HG02678 (cell line): ENCODE measurements around the gene ABCC11.

ENCODE experiments used
- ATAC-seq: cut with Tn5 transposase; IDR thresholded peaks from one replicate; pipeline ENCODE4 v1.9.1; 2021; ENCODE audit warnings: mild to moderate bottlenecking, moderate library complexity; ENCODE audit not compliant: unreplicated experiment

The ABCC11 gene

DNA sequence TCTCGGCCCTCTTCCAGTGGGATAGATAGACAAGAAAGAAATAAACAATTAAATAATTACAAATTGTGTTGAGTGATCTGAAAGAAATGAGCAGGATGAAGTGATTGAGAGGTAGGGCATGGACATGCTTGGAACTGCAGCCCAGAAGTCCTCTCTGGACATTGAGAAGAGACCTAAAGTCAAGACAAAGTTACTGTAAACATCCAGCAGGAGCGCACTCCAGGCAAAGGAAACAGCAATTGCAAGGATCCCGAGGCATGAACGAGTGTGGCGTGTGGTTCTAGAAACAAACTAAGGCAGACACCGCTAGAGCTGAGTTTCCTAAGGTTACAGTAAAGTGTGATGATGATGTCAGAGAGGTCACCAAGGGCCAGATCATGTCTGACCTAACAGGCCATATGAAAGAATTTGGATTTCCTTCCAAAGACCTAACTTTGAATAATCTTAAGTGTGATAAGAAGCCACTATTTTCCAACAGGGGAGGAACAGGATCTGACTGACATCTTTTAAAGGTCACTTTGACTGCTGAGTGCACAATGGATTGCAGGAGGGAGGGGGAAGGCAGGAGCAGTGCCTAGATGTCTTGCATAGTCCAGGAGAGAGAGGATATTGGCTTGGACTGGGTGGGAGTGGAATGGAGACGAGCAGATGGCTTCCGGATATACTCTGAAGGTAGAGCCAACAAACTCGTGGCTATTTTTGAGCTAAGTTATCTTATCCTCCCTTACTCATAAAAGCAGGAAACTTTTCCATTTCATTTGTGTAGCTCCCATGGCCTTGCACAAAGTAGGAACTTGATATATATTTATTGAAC is 110.6 kb downstream of the ABCC11 start:
- ATAC-seq: no peak

DNA sequence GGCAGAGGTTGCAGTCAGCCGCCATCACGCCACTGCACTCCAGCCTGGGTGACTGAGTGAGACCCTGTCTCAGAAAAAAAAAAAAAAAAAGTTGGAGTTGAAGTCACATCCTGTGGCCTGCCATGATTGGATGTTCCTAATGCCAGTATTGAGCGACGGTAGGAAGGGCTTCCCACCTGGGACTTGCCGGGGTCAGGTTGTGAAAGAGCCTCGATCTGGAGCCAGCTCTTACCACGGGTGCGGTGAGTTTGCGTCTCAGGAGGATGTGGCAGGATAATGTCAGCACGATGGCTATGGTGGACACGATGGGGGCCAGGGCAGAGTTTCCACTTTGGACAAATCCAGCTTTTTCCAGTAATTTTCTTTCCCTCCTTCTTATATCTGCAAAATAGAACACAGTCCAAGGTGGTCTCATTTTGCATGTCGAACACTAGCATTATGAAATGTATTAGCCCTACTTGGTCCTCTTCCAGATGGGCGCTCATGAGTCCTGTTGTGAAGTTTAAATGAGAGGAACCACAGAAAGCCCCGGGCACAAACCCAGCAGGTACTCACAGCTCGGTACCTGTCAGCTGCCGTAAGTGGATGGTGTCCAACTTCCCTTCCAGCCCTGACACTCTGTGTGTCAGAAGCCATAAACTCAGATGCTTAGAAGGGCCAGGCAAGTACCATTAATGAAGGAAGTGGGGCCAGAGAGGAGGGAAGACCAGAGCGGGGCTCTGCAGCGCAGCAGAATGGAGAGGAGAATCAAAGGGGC is 113.7 kb downstream of the ABCC11 start:
- ATAC-seq: no peak

DNA sequence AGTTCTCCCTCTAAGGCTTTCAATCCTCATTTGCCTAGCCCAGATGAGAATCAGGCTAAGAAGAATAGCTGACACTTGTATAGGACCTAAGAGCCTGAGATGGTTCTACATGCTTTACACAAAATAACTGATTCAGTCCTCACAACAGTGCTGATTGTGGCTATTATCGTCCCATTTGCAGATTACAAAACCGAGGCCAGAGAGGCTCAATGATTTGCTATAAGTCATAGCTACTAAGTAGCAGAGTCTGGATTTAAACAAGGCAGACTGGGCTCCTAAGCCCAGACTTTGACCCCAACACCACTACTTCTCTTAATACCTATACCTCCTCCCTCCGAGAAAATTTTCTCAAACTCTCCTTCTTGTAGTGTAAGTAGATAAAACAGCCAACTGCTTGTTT is 114.6 kb downstream of the ABCC11 start:
- ATAC-seq: no peak

DNA sequence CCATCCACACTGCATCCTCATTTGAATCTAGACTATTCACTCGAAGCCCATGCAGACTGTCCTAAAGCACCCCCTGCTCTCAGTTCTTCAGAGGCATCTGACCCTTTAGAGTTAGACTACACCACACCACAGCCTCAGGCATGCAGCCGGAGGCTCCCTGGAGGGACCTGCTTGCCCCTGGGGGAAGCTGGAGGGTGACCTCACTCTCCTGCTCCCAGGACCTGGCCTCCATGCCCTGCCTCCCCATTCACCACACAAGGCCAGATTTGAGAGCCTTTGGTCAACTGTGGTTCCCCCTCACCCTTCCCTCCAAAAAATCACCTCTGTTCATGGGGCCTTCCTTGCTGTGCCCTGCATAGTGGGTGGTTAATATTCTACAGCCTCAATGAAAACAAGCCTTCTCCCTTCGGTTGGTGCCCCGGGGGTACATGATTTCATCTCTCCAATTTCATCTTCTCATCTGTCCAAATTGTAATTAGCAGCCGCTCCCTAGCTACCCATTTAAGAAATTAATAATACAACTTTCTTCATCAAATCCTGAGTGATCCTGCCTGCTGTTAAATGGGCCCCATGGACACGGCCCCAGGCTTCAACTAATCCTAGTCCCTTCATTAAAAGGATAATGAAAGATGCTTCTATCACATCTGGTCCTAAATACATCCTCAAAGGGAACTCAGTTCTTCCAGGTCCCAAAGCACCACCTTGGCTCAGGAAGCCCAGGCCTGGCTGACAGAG is 116.0 kb downstream of the ABCC11 start:
- no peak for ATAC-seq

DNA sequence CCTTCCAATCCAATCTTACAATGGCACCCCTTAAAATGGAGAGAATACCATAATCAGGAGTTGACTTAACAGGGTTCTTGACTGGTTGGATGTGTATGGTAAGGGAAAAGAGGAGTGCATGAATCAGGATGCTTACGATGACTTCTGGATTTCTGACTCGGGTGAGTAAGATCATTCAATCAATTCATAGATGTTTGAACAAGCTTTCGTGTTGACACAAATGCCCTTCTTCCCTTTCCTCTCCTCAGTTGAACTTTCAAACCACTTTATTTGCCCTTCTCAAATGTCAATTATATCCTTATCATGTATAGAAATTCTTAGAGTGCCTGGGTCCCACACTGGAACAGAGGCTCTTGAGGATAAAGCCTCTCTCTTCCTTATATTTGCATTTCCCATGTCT is 117.4 kb downstream of the ABCC11 start:
- no peak for ATAC-seq

DNA sequence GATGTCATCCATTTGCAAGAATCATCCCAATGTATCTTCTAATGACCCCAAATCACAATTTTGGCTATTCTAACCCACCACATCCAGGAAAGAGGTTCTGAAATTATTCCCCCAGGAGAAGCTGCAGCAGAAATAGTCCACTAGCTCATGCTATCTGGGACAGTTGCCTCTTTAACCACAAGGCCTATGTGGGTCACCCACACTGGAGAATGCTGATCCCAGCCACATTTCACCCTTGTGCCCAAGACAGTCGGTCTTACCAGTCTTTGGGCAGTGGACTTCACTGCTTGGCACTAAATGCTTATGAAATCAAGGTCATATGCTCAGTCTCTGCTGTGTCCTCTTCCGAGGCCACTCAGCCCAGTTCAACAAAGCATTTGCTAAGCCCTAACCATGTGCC is 118.6 kb downstream of the ABCC11 start:
- no peak for ATAC-seq

DNA sequence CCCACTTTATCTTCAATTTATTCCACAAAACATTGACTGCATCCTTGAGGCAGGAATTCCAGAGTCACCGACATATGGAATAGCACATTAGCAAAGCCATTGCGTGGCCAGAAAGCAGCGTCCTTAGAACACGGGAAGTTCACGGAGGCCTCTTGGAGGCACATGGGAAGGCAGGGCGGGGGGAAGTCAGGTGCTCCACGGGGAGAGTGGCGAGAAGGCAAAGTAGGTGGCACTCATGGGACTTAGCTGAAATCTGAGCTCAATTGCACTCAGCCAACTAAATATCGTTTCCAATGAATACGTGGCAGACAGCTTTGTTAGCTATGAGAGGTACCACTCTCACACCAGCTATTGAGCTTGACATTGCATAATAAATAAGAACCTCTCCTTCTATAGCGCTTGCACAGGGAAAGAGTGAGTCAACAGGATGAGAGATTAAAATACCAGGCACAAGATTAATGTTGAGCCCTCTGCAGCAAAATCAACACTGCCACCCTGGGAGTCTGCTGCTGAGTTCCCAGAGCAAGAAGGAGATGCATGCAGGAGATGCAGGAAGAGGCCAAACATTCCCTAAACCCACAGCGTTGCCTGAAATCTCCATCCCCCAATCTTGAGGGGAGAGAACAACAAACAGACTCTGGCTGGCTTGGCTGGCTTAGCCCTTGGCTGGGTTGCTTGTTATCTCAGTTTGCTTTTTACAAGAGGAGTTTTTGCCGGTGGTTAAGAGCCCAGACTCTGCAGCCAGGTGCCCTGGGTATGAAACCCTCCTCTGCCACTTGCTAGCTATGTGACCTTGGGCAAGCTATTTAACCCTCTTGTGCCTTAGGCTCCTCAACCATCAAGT is 120.3 kb downstream of the ABCC11 start:
- no peak for ATAC-seq

DNA sequence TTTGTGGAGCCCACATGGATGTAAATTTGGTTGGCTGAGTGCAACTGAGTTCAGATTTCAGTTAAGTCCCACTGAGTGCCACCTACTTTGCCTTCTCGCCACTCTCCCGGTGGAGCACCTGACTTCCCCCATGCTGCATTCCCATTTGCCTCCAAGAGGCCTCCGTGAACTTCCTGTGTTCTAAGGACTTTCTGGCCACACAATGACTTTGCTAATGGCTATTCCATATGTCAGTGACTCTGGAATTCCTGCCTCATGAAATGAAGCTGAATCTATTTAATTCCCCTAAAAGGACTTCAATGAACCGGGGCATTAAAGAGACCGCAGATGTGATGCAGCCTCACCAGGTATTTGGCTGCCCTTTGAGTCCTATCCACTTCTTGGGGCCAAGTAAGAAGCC is 121.5 kb downstream of the ABCC11 start:
- ATAC-seq: no peak

DNA sequence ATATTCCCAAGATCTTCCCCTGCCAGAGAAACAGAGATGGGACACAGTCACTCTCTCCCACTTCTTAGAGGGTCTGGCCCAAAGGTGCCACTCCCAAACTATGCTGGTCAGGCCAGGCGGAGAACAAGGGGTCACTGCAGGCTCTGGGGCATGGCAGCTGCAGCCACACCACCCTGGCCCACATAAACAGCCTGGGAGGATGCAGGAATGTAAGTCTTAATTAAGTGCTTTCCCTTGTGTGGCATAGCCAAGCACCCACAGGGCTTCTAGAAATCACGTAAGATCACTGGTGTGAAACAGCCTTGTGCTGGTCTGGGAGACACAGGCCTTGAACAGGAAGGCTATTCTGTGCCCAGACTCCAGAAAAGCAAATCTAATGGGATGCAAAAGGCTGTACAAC is 123.1 kb downstream of the ABCC11 start:
- no peak for ATAC-seq

DNA sequence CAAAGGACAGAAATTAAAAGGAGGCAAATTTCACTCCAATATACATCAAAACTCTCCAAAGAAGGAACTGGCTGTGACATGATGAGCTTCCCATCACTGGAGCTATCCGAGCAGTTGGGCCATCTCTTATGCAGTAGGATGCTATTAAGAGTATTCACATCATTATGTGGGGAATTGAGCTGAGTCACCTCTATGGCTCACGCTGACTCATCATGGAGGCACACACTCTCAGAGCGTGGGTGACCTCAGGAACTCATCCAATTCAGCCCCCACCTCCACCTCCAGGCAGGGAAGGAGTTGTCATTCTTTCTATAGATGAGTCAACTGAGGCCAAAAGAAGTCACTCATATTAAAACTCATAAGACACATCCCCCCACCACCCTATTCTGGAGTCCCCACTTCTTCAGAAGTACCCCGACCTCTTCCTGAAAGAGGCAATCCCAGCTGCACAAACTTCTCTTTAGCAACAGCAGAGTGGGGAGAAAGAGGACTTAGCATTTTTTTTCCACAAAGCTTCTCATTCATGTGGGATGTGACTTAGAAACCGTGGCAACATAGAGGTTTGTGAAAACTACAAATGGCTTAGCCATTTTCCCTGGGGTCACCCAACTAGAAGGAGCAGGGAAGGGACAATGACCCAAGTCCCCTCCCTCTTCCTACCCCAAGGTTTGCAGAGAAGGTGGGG is 124.1 kb downstream of the ABCC11 start:
- no peak for ATAC-seq

DNA sequence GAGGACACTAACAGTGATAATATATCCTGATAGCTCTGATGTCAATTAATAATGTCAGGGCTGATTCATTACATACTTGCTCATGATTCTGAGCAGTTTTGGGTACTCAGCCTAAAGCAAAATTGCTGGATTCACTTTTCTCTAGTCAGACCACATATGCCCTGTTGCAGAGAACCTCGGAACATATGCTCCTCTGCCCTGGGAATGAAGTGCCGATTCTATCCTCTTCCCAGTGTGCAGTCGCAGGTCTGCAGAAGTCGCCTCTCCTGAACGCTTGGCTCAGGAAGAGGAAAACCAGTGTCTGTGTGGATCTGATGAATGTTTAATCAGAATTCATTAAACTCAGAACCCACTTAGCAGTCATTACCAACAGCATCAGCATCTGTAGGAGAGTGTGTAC is 126.1 kb downstream of the ABCC11 start:
- ATAC-seq: no peak

DNA sequence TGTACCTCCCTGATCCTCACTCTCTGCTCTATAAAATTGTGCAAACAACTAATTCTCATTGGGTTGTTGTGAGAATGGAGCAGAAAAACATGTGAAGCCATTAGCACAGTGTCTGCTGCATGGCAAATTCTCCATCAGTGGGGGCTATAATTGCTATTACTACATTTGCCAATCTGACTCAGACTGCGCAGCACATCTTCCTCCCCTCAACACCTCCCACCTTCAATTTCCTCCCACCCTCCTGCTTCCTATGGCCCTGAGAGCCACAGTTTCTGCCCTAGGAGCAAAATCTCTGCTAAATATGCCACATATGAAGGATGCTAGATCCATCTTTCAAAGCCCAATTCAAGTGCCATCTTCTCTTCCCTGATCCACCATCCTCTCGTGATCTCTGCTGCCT is 128.5 kb downstream of the ABCC11 start:
- no peak for ATAC-seq

DNA sequence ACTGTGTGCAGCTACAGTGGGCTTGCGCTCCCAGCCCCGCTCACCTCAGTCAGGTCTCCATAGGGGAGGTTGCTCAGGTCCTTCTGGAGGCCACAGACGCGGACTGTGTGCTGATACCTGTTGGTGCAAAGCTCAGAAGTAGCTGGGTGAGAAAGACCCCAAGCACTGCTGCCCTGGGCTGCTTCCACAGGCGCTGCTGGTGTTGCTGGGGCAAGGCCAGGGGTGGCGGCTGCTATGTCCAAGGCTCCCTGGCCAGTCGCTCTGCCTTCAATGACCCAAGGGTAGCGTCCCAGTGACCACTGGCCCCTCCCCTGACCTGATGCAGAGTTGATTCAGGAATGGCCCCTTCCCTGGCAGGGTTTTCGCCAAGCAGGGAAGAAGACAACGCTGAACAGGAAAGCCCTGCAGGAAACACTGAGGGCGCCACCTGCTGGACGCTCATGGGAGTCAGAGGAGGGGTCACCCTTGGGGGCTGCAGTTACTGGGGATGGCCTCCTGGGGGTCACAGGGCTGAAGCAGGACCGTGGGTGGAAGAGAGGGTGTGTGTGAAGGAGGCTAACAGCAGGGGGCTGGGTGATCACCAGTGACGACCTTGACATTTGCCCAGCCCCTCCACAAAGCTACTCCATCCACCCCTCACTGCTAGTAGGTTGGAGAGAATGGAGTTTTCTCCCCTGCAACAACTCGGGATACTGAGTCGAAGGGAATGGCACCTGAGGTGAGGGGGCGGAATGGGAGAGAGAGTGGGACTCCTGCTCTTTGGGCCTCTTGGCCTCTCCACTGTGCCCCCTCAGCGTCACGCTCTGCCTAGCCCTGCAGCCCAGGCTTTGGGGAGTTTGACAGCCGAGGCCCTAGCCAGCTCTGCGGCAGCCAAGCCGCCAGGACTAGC is 129.9 kb downstream of the ABCC11 start:
- peak; percentile 84 for ATAC-seq
